Endothelial cell of umbilical vein (primary cell): ENCODE results near the gene RHBDD3. TPM values are rescaled to one million over a fixed set of nuclear protein-coding genes. Genes with fewer than 3 reads are reported as not detected.

Source experiments
- BruUV-seq: library from RNA; stranded (reverse); fragments of 400-500 nt; replicated peaks from 2 replicates; lab custom pipeline; 2021; lab: Mats Ljungman, UMichigan
- CTCF ChIA-PET: fragments of 300-600, 350-600 bp; sonication (Branson Sonifier 250); formaldehyde crosslinking; loops from one replicate; lab custom pipeline; 2021; ENCODE audit warnings: antibody characterized with exemption, inconsistent platforms; lab: Charles Lee
- POLR2A ChIA-PET: fragments of 300-600, 350-600 bp; sonication (Branson Sonifier 250); formaldehyde crosslinking; loops from one replicate; lab custom pipeline; 2021; ENCODE audit warnings: antibody characterized with exemption, inconsistent platforms; lab: Charles Lee
- DNase-seq: peaks from one replicate; pipeline ENCODE4 v3.0.0-alpha.2; 2011; ENCODE audit warnings: low read depth, low spot score
- FAIRE-seq: peaks from 2 replicates; lab custom pipeline; 2011; peaks lifted over from hg19 to GRCh38; lab: Jason Lieb, UNC
- H2AFZ ChIP-seq: 2 replicates; pipeline ENCODE4 v1.6.0; 2012; ENCODE audit warnings: low read depth, low read length, control low read depth, inconsistent platforms
- H3K27ac ChIP-seq: 2 replicates; pipeline ENCODE4 v1.5.1; 2011; ENCODE audit warnings: low read depth, mild to moderate bottlenecking, control low read depth, low read length, moderate library complexity; ENCODE audit not compliant: insufficient read depth
- H3K27me3 ChIP-seq, 2 experiments: 2 replicates each; pipeline versions ENCODE4 v1.6.0 to v1.6.1; 2011; ENCODE audit warnings: low read length in 2 of 2, mixed read lengths in 1 of 2; ENCODE audit not compliant: control insufficient read depth in 2 of 2, insufficient read depth in 2 of 2
- H3K36me3 ChIP-seq, 2 experiments: 2 replicates in 1 of 2; 3 replicates in 1 of 2; pipeline ENCODE4 v1.5.1; 2011; ENCODE audit warnings: low read length in 2 of 2, mild to moderate bottlenecking in 1 of 2, moderate library complexity in 1 of 2; ENCODE audit not compliant: control insufficient read depth in 2 of 2, insufficient read depth in 2 of 2; ENCODE audit errors: extremely low read depth in 1 of 2
- H3K4me1 ChIP-seq: 3 replicates; pipeline ENCODE4 v1.5.1; 2011; ENCODE audit warnings: mild to moderate bottlenecking, low read length; ENCODE audit not compliant: control insufficient read depth, insufficient read depth; ENCODE audit errors: extremely low read depth
- H3K4me2 ChIP-seq: 2 replicates; pipeline ENCODE4 v1.6.1; 2011; ENCODE audit warnings: low read length, control low read depth, mixed read lengths; ENCODE audit not compliant: insufficient read depth
- H3K4me3 ChIP-seq, 3 experiments: fragments of 200-600 bp in 1 of 3; sonication (generic), shearing (Covaris generic) in 1 of 3; replicated peaks in 1 of 3; 2 replicates each; pipeline ENCODE4 v1.5.1; 2011 to 2016; ENCODE audit warnings: control low read depth in 3 of 3, low read length in 3 of 3, mild to moderate bottlenecking in 2 of 3, inconsistent platforms in 1 of 3, low read depth in 1 of 3, moderate library complexity in 1 of 3; ENCODE audit not compliant: insufficient read depth in 1 of 3
- H3K79me2 ChIP-seq: 2 replicates; pipeline ENCODE4 v1.6.0; 2012; ENCODE audit warnings: low read length, inconsistent platforms; ENCODE audit not compliant: control insufficient read depth, insufficient read depth
- H3K9ac ChIP-seq: replicated peaks from 2 replicates; pipeline ENCODE3; 2011; ENCODE audit warnings: low read length, control low read depth; ENCODE audit not compliant: insufficient read depth; ENCODE audit errors: extremely low read depth
- H3K9me1 ChIP-seq: replicated peaks from 3 replicates; pipeline ENCODE4 v1.6.0; 2011; ENCODE audit warnings: mild to moderate bottlenecking, low read length; ENCODE audit not compliant: control insufficient read depth, insufficient read depth; ENCODE audit errors: extremely low read depth
- H3K9me3 ChIP-seq: replicated peaks from 2 replicates; pipeline ENCODE4 v1.5.1; 2012; ENCODE audit warnings: low read length, inconsistent platforms; ENCODE audit not compliant: control insufficient read depth, insufficient read depth
- H4K20me1 ChIP-seq: replicated peaks from 2 replicates; pipeline ENCODE3; 2011; ENCODE audit warnings: mild to moderate bottlenecking, low read length; ENCODE audit not compliant: control insufficient read depth, insufficient read depth; ENCODE audit errors: extremely low read depth
- FOS ChIP-seq: IDR thresholded peaks from 2 replicates; pipeline ENCODE4 v1.6.1; 2011; ENCODE audit warnings: mild to moderate bottlenecking, low read length, moderate library complexity, borderline replicate concordance; ENCODE audit not compliant: insufficient read depth
- dilution Hi-C: fragments of 300-500 bp; cut with MboI; formaldehyde crosslinking; loops from one replicate; pipeline ENCODE4 v1.15.0; 2019; ENCODE audit warnings: low sequenced_read_pairs; ENCODE audit not compliant: extremely low pct_ligation_motif_present
- intact Hi-C: fragments of 100-400 bp; cut with micrococcal nuclease; formaldehyde crosslinking; loops from one replicate; pipeline ENCODE4 v1.10.0; 2022
- polyA plus RNA-seq, 4 experiments: library from polyadenylated mRNA; depleted of rRNA in 3 of 4; stranded (reverse) in 3 of 4; unstranded in 1 of 4; fragments of >200 nt; gene quantifications; 2 replicates each; pipeline versions ENCODE4 v1.2.1 to v1.2.3, GENCODE V29; 2011 to 2012; ENCODE audit warnings: missing spikeins in 1 of 4
- total RNA-seq: library from RNA; stranded (reverse); gene quantifications from 2 replicates; pipeline ENCODE4 v1.2.3, GENCODE V29; 2021

RHBDD3 gene
- total and polyA plus RNA-seq, 2 donors (not counting 3 experiments of a cell fraction or from before 2014, with no cell fraction given), result 31.3 to 37.2 TPM

DNA sequence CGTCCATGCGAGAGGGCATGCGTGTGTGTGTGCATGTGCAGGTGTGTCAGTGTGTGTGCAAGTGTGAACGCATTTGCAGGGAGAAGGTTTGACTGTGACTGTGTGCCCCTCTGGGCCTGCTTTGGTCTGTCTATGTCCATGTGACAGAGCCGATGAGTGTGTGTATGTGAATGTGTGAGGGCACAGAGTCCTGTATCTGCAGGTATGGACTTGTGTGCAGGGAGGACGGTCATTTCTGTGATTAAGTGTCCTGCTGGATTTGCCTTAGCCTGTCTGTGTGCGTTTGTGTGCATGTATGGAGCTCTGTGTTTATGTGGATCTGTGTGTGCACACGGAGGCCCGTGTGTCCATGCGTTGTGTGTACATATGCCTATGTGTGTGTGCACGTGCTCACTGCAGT lies 56.7 kb downstream of the RHBDD3 start:
- peaks cover 1% of the 10 kb centered on the region for H3K4me1 ChIP-seq
- POLR2A ChIA-PET, result interaction anchor here (0.6 kb wide), 1 partner anchor 99 kb away, joined by 5 read pairs; no protein-coding TSS in a partner anchor
- CTCF ChIA-PET, result interaction anchor here (1.1 kb wide), 1 partner anchor 10 kb away, joined by 4 read pairs; no protein-coding TSS in a partner anchor
- dilution Hi-C loops (no loop called here), intact Hi-C loops (no loop called here)
- H3K79me2 ChIP-seq, result no peaks in the 10 kb centered on the region
- no peaks in the 10 kb centered on the region for H3K9me3 ChIP-seq
- no peaks in the 10 kb centered on the region for H3K9me1 ChIP-seq
- H3K4me2 ChIP-seq, result no peak overlapping the region
- H4K20me1 ChIP-seq, result no peaks in the 10 kb centered on the region
- no peak for DNase-seq
- no peak for TF ChIP-seq FOS
- FAIRE-seq, result no peak
- peaks cover 0 to 9% of the 10 kb centered on the region in 2 experiments for H3K27me3 ChIP-seq
- no peak overlapping the region for H3K27ac ChIP-seq
- no TSS peak for BruUV-seq
- H3K36me3 ChIP-seq, result no peaks in the 10 kb centered on the region
- no peak overlapping the region for H3K4me3 ChIP-seq
- no peak overlapping the region for H2AFZ ChIP-seq
- H3K9ac ChIP-seq, result no peak overlapping the region

Other genes with a start within 250 kb of the RHBDD3 start
- not detected in 2 replicates for gene C22orf31, start 206.2 kb downstream of the RHBDD3 start, total RNA-seq
- not detected in 2 replicates for gene C22orf31, start 206.2 kb downstream of the RHBDD3 start, polyA plus RNA-seq
- gene KREMEN1, start 194.9 kb downstream of the RHBDD3 start, total RNA-seq, result 0.99 and 1.1 TPM in 2 replicates
- gene KREMEN1, start 194.9 kb downstream of the RHBDD3 start, polyA plus RNA-seq, result 0.58 and 0.81 TPM in 2 replicates
- 0.39 and 0.51 TPM in 2 replicates for gene EMID1, start 62.1 kb downstream of the RHBDD3 start, total RNA-seq
- gene EMID1, start 62.1 kb downstream of the RHBDD3 start, polyA plus RNA-seq, result 0.56 and 0.75 TPM in 2 replicates
- 302 and 305 TPM in 2 replicates for gene EWSR1, start 287 bp upstream of the RHBDD3 start, total RNA-seq
- 563 and 588 TPM in 2 replicates for gene EWSR1, start 287 bp upstream of the RHBDD3 start, polyA plus RNA-seq
- gene GAS2L1, start 38.7 kb upstream of the RHBDD3 start, total RNA-seq, result 42.1 and 44.0 TPM in 2 replicates
- 30.5 and 39.3 TPM in 2 replicates for gene GAS2L1, start 38.7 kb upstream of the RHBDD3 start, polyA plus RNA-seq
- 1.3 and 1.9 TPM in 2 replicates for gene RASL10A, start 47.7 kb upstream of the RHBDD3 start, total RNA-seq
- gene RASL10A, start 47.7 kb upstream of the RHBDD3 start, polyA plus RNA-seq, result 1.1 TPM in 2 replicates
- gene AP1B1, start 120.6 kb upstream of the RHBDD3 start, total RNA-seq, result 102 and 107 TPM in 2 replicates
- gene AP1B1, start 120.6 kb upstream of the RHBDD3 start, polyA plus RNA-seq, result 131 and 188 TPM in 2 replicates
- not detected in 2 replicates for gene RFPL1, start 170.6 kb upstream of the RHBDD3 start, total RNA-seq
- not detected in 2 replicates for gene RFPL1, start 170.6 kb upstream of the RHBDD3 start, polyA plus RNA-seq
- 0.09 and 1.5 TPM in 2 replicates for gene NEFH, start 212.2 kb upstream of the RHBDD3 start, total RNA-seq
- 0.33 and 0.59 TPM in 2 replicates for gene NEFH, start 212.2 kb upstream of the RHBDD3 start, polyA plus RNA-seq